ENCODE results near the gene CAPN14. TPM values are rescaled to one million over a fixed set of nuclear protein-coding genes. Genes with fewer than 3 reads are reported as not detected.

CAPN14 gene
- polyA plus RNA-seq, 1 of the 3 experiments (the other 2 are of a cell fraction), result 0.08 TPM

GRCh38 chr2:31231571-31232302 is 14.4 kb upstream of the CAPN14 start:
- no peak overlapping the region for H2AFZ ChIP-seq (ENCODE audit: low read depth)
- CTCF ChIA-PET, result interaction anchor here (1.1 to 12.4 kb wide), 4 partner anchors 8 to 101 kb away, joined by 3 to 185 read pairs (median 12); no protein-coding TSS in a partner anchor

GRCh38 chr2:31230751-31231150 is 13.4 kb upstream of the CAPN14 start:
- H3K4me1 ChIP-seq (ENCODE audit: control insufficient read depth in 1 of 2, insufficient read depth in 2 of 2, low read depth in 1 of 2, low read length in 1 of 2), result peaks cover 2 to 18% of the 10 kb centered on the region in 2 experiments; a peak in 3 of 4 replicates
- DNase-seq, result no peak
- H4K20me1 ChIP-seq (ENCODE audit: insufficient read depth), result peaks cover 2% of the 10 kb centered on the region
- WGBS (ENCODE audit: low lambda C conversion rate), result 67% methylated on average over 3 of the region's 3 CpGs
- H3K4me2 ChIP-seq, result no peak overlapping the region
- TF ChIP-seq RCOR1 (IDR thresholded peaks at IDR 0.05; ENCODE audit: low read length) (no peak), YY1 (IDR thresholded peaks at IDR 0.05; ENCODE audit: low read depth) (no peak), USF2 (IDR thresholded peaks at IDR 0.05; ENCODE audit: borderline replicate concordance, low read depth, low read length) (no peak), GABPA (IDR thresholded peaks at IDR 0.05; ENCODE audit: low read depth) (no peak), MEF2A (IDR thresholded peaks at IDR 0.05; ENCODE audit: borderline replicate concordance, low read depth) (no peak), CHD2 (IDR thresholded peaks at IDR 0.05; ENCODE audit: low read length, partially characterized antibody) (no peak), USF1 (IDR thresholded peaks at IDR 0.05; ENCODE audit: borderline replicate concordance, low read depth) (no peak), SMC3 (IDR thresholded peaks at IDR 0.05; ENCODE audit: low read depth, low read length) (no peak), REST (IDR thresholded peaks at IDR 0.05; ENCODE audit: low read depth, low read length) (no peak), GATA2 (CRISPR knock-in tag; IDR thresholded peaks at IDR 0.05) (no peak), MXI1 (IDR thresholded peaks at IDR 0.05; ENCODE audit: low read depth, low read length) (no peak), EP300 (IDR thresholded peaks at IDR 0.05; ENCODE audit: borderline replicate concordance in 1 of 2, low read depth in 1 of 2, low read length in 1 of 2) (no peak), RXRA (IDR thresholded peaks at IDR 0.05; ENCODE audit: borderline replicate concordance, low read depth) (no peak), FOXJ3 (CRISPR knock-in tag; IDR thresholded peaks at IDR 0.05) (no peak), NRF1 (IDR thresholded peaks at IDR 0.05; ENCODE audit: low read depth, low read length) (no peak), POLR2AphosphoS5 (IDR thresholded peaks at IDR 0.05; ENCODE audit: low read depth, low read length) (no peak), NFIC (IDR thresholded peaks at IDR 0.05; ENCODE audit: borderline replicate concordance) (no peak), FOXM1 (IDR thresholded peaks at IDR 0.05; ENCODE audit: low read depth) (no peak), ZBTB33 (IDR thresholded peaks at IDR 0.05; ENCODE audit: borderline replicate concordance, low read depth) (no peak)
- H3K9me2 ChIP-seq, result no peaks in the 10 kb centered on the region
- no peak overlapping the region for H3K9ac ChIP-seq
- no peaks in the 10 kb centered on the region for H3K9me3 ChIP-seq
- no peak overlapping the region for H3K4me3 ChIP-seq (ENCODE audit: low read depth in 2 of 2, low read length in 1 of 2)
- no peak overlapping the region for H3K27ac ChIP-seq (ENCODE audit: low read depth in 2 of 2, low read length in 1 of 2)
- peaks cover 15% of the 10 kb centered on the region for H3K79me2 ChIP-seq (ENCODE audit: insufficient read depth)
- no peaks in the 10 kb centered on the region for H3K36me3 ChIP-seq (replicated peaks in 1 of 2; ENCODE audit: control insufficient read depth in 1 of 2, insufficient read depth in 2 of 2, low read length in 1 of 2)
- no peak overlapping the region for H2AFZ ChIP-seq (ENCODE audit: low read depth)
- POLR2A ChIA-PET, result no interaction called here
- 0 out of 2 replicates have a peak, but pooled peaks cover 2% of the 10 kb centered on the region for H3K27me3 ChIP-seq (ENCODE audit: insufficient read depth)
- H3F3A ChIP-seq (replicated peaks; ENCODE audit: insufficient read depth), result no peaks in the 10 kb centered on the region
- CTCF ChIA-PET, result interaction anchor here (0.8 to 12.4 kb wide), 3 partner anchors 61 to 473 kb away, joined by 3 to 185 read pairs (median 6); no protein-coding TSS in a partner anchor

More at GRCh38 chr2:31231571-31232302, 14.4 kb upstream of the CAPN14 start:
- POLR2A ChIA-PET, result no interaction called here
- WGBS (ENCODE audit: low lambda C conversion rate), result 69% methylated on average over 15 of the region's 15 CpGs
- no peak for TF ChIP-seq GATA2 (CRISPR knock-in tag; IDR thresholded peaks at IDR 0.05)
- TF ChIP-seq RCOR1 (IDR thresholded peaks at IDR 0.05; ENCODE audit: low read length), result no peak
- no peaks in the 10 kb centered on the region for H3F3A ChIP-seq (replicated peaks; ENCODE audit: insufficient read depth)
- H3K9me3 ChIP-seq, result no peaks in the 10 kb centered on the region
- H3K27me3 ChIP-seq (ENCODE audit: insufficient read depth), result no peaks in the 10 kb centered on the region
- H3K9me2 ChIP-seq, result no peaks in the 10 kb centered on the region
- H4K20me1 ChIP-seq (ENCODE audit: insufficient read depth), result peaks cover 11% of the 10 kb centered on the region
- peaks cover 25% of the 10 kb centered on the region for H3K79me2 ChIP-seq (ENCODE audit: insufficient read depth)
- no peak overlapping the region for H3K27ac ChIP-seq (ENCODE audit: low read depth in 2 of 2, low read length in 1 of 2)
- H3K36me3 ChIP-seq (replicated peaks in 1 of 2; ENCODE audit: control insufficient read depth in 1 of 2, insufficient read depth in 2 of 2, low read length in 1 of 2), result peaks cover 0 to 2% of the 10 kb centered on the region in 2 experiments
- H3K4me1 ChIP-seq (ENCODE audit: control insufficient read depth in 1 of 2, insufficient read depth in 2 of 2, low read depth in 1 of 2, low read length in 1 of 2), result peaks cover 11 to 27% of the 10 kb centered on the region in 2 experiments; a peak in 3 of 4 replicates
- no peak overlapping the region for H3K4me2 ChIP-seq
- no peak overlapping the region for H3K9ac ChIP-seq
- no peak for DNase-seq
- no peak overlapping the region for H3K4me3 ChIP-seq (ENCODE audit: low read depth in 2 of 2, low read length in 1 of 2)
